GM12878 (cell line): ENCODE measurements around the gene HERC6.

Experiments
- BACH1 ChIP-seq: fragments of 450-650 bp; IDR thresholded peaks from 2 replicates; pipeline ENCODE4 v1.6.1; 2017; ENCODE audit warnings: mild to moderate bottlenecking, borderline replicate concordance
- EED ChIP-seq: sonication (generic); IDR thresholded peaks from 2 replicates; pipeline ENCODE4 v1.6.1; 2016; ENCODE audit warnings: antibody characterized with exemption, low read depth
- NRF1 ChIP-seq: conservative IDR thresholded peaks from 2 replicates; pipeline ENCODE4 v1.6.1; 2011; ENCODE audit warnings: mild to moderate bottlenecking, low read depth, low read length, improper control_type of control experiment

DNA sequence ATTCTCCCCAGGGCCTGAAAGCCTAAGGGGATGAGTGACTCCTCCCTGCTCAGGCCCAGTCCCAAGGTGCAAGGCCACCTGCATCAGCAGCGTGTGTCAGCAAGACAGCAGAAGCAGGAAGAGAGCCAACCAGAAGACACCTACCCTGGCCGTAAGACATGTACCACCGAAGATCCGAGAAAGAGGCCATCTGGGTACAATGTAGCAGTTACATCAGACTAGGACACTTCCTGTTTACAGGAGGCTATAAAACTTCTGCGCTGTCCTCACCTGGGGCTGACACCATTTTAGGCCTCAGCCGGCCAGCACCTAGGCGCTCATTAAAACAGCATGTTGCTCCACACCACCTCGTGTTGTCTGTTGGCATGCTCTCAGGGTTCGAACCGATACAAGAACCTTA is 19.1 kb upstream of the HERC6 start:
- TF ChIP-seq NRF1: no peak
- no peak for TF ChIP-seq BACH1
- no peak for TF ChIP-seq EED
